Embryonic facial prominence (tissue), 1 donor: Measurements from ENCODE around the gene IGFBP2.
A peak's percentile ranks its signal among the peaks of the same experiment; 100 is the strongest.
"Not testable (repeated sequence)": the region's sequence is repeated elsewhere in the genome, so short reads cannot be mapped to it uniquely, and the experiment has no call there.

Source experiments
- DNase-seq: peaks from one replicate; pipeline ENCODE4 v3.0.0-alpha.2; 2016; ENCODE audit errors: extremely low spot score

IGFBP2 gene

DNA sequence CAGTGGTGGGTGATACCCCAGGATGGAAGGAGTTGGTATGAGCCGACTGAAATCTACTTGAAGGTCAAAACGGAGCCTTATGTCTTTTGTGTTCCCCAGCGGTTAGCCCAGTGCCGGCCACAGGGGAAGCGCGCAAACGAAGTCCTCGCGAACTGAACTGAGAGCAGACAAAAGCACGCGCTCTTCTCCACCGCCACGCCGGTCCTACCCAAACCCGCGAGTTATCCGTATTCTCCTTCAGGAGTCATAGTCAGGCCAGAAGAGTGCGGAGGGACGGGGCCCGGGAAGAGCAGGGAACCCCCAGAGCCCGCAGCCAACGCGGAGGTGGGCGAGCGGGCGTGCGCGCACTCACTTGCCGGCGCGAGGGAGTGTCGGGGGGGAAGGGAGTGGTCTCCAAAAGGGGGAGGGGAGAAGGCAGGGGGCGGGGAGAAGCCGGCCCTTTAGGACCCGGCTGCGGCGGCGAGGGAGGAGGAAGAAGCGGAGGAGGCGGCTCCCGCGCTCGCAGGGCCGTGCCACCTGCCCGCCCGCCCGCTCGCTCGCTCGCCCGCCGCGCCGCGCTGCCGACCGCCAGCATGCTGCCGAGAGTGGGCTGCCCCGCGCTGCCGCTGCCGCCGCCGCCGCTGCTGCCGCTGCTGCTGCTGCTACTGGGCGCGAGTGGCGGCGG lies at the start of gene IGFBP2:
Gene IGFBP2, plus strand, starts transcription at position 469 of the 664 bp plus-strand sequence. Its CDS starts 104 bp downstream, at position 573.
- peak; percentile 76 for DNase-seq

GRCh38 chr2:216583606-216584005 lies 49.6 kb upstream of the IGFBP2 start:
- DNase-seq: no peak

DNA sequence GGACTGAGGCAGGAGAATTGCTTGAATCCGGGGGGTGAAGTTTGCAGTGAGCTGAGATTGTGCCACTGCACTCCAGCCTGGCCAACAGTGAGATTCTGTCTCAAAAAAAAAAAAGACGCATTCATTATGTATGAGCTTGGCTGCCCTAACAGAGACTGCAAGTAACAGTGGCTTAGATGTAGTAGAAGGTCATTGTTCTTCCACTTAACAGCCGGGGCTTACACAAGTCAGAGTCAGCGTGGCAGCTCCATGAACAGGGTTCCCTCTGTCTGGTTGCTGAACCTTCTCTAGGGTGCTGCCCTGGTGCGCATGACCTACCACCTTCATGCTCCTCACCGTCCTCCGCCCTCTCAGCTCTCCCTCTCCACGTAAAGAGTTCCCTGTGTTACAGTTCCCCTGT lies 49.1 kb upstream of the IGFBP2 start:
- no peak for DNase-seq

DNA sequence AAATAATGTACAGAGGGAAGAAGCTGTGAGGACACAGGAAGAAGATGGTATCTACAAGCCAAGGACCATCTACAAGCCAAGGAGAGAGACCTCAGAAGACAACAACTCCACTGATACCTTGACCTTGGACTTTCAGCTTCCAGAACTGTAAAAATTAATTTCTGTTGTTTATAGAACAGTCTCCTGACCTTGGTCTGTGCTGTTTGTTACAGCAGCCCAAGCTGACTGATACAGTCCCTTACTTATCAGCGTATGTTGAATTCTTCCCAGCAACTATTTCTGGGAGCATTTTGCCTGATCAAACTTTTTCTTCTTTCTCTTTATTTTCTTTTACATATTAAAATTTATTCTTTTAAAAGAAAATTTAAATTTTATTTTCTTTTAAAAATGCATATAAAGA lies 47.8 kb upstream of the IGFBP2 start:
- DNase-seq: no peak

GRCh38 chr2:216588861-216589710 lies 44.1 kb upstream of the IGFBP2 start:
- no peak for DNase-seq

DNA sequence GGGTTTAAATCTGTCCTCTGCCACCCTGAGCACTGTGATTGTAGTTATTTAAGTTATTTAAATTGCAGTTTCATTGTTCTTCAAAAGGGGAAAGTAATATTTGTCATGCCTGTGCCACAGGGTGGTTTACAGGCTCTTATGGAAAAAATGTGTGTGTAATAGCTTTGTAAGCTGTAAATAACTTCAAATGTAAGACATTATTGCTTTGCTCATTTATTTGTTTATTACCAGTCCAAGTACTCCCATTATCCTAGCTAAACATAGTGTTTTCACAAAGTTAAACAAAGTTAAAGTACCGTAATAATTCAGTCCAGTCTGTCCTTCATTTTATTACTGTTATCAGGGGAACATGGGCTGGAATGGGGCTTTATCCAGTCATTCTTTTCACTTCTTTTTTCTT lies 43.4 kb upstream of the IGFBP2 start:
- no peak for DNase-seq

DNA sequence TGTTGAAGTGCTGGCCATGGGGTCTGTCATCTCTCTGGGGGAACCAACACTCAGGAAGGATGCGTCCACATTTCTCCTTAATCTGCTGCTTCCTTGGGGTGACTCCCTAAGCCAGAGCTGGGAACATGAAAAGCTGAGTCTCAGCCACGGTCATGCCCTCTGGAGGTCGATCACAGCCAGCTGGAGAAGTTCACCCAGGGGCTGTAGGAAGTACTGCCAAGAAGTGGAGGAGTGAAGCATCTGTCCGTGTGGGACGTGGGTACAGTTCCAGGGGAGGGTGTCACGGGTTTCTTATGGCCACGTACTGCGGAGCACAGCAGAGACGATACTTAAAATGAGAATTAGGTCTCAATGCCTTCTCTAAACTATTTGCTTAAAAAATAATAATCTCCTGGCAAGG lies 42.4 kb upstream of the IGFBP2 start:
- DNase-seq: no peak

GRCh38 chr2:216591480-216591879 lies 41.7 kb upstream of the IGFBP2 start:
- DNase-seq: no peak

DNA sequence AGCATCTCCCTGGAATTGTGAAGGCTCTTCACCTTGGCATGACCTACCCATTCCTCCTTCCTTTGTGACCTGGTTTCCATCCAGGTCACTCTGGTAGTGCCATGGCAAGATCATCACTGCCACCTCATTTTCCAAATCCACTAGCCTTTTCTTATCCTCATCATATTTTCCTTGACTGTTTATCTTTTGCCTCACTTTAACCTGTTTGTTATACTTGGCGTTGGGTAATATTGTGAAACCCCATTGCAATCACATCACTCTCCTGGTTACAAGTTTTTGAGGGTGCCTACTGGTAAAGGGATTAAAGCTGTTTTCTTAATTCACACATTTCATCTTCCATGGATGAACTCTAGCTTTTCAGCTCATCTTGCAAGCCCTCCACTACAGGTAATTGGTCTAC lies 39.1 kb upstream of the IGFBP2 start:
- DNase-seq: no peak

DNA sequence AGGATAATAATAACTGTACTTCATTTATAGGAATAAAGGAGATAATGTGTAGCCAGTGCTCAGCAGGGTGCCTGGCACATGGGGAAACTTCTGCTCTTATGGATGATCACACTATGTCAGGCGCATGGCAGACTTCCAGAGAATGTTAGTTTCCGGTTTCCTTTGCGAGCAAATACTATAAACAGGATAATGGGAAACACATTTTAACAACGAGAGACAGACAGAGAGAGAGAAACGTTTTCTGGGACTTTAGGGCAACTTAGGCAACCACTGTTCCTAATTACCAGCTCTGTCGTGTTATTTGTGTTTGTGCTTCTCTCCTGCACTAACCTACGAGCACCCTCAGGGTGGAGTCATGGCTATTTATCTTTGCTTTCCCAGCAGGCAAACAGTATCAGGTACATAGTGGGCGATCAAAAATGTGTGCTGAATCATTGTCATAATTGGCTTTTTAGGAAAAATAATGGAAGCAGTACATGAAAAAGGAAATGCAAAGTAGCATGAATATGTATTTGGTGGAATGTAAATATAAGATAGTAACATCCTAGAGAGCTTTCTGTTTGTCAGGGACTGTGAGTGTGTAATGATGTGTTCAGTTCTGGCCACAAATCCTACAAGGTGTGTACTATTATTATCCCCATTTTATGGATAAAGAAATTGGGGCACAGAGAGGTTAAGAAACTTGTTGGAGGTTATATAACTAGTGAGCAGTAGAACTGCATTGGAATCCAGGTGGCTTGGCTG lies 36.8 kb upstream of the IGFBP2 start:
- DNase-seq: peak; percentile 68

GRCh38 chr2:216596980-216597509 lies 36.2 kb upstream of the IGFBP2 start:
- DNase-seq: no peak

DNA sequence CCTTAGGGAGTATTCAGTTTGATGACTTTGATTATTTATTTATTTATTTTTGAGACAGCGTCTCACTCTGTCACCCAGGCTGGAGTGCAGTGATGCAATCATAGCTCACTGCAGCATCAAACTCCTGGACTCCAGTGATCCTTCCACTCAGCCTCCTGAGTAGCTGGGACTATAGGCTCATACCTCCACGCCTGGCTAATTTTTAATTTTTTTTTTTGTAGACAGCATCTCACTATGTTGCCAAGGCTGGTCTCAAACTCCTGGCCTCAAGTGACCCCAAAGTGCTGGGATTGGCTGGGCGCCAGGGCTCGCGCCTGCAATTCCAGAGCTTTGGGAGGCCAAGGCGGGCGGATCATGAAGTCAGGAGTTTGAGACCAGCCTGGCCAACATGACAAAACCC lies 35.4 kb upstream of the IGFBP2 start:
- DNase-seq: not testable (repeated sequence)

- no peak for DNase-seq
These were observed 31.4 kb upstream of the IGFBP2 start for GRCh38 chr2:216601632-216602409.

DNA sequence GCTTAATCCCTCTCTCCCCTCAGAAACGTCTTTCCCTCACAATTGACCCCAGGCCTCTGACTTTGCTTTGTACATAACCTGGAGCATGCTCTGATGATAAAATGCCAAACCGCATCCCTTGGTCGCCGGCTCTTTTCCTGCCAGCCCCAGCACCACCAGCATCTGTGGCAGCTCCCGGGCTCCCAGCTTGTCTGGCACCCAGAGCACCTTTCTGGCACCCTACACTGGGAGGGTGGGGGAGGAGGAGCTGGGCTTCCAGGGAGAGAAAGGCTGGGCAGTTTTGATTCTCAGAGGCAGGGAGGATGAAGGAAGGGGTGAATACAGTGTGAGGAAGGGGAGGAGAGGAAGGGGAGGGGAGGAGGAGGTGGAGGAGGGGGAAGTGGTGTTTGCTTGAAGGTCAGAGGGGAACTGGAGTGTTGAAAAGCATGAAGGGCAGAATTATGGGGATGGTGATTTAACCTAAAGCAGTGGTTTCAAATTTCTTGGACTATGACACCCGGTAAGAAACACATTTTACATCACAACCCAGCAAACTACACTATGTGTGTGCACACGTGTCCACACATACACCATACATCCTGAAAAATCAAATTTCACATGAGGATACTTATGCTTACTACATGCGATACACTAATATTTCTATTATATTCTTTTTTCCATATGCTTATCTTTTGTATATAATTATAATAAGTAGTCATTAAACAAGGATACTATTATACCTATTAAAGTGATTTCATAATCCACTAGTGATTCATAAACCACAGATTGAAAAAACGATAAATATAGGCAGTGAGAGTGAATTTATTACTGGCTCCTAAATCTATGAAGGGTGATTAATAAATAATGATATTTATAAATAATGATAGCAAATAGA lies 30.0 kb upstream of the IGFBP2 start:
- DNase-seq: no peak

- no peak for DNase-seq
These were observed 29.4 kb upstream of the IGFBP2 start for GRCh38 chr2:216603884-216604245.

DNA sequence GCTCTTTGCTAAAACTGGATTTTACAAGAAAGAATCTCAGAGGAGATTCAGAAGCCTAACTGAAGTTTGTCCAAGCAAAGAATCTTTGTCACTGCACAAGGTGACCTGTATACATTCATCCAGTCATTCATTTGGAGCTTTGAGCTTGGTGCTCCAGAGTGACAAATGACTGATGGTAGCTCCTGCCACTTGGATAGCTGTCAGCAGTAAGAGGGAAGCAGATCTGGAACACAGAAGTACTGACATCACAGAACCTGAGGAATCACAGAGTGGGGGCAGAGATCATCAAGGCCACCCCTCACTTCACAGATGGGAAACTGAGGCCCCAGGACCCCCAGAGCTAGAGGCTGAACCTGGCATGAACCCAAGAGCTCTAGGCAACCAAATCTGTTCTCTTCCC lies 28.8 kb upstream of the IGFBP2 start:
- no peak for DNase-seq

GRCh38 chr2:216606551-216607276 lies 26.5 kb upstream of the IGFBP2 start:
- DNase-seq: no peak

DNA sequence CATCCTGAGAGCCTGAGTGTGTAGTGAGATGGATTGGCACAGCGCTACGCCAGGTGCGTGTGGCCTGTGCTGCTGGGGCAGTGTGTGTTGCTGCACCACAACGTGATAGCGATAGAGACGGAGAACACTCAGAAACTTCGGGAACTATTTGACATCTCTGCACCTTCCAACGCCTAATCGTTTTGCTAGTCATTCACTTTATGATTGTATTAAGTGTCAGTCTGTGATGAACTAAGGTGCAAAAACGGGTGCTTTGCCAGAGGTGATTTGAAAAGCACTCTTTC lies 26.0 kb upstream of the IGFBP2 start:
- no peak for DNase-seq

DNA sequence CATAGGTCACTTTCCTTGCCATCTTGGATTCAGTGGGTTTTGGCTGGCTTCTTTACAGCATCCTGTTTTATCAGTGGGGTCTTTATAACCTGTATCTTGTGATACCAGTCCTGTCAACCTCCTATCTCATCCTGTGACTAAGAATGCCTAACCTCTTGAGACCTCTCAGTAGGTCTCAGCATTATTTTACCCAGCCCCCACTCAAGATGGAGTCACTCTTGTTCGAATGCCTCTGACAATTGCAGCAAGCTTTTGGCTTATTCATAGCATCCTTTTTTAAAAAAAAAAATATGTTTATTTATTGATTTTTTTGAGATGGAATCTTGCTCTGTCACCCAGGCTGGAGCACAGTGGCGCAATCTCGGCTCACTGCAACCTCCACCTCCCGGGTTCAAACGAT lies 24.7 kb upstream of the IGFBP2 start:
- no peak for DNase-seq
